NCI-H2171 (cell line): Measurements from ENCODE around the gene RNFT1.
"Not testable (repeated sequence)": the region's sequence is repeated elsewhere in the genome, so short reads cannot be mapped to it uniquely, and the experiment has no call there.

Experiments used
- DNase-seq: peaks from one replicate; lab custom pipeline; 2025; lab: John Stamatoyannopoulos, UW

Gene RNFT1

GRCh38 chr17:59930121-59930520, 34.4 kb downstream of the RNFT1 start:
- not testable (repeated sequence) for DNase-seq

- not testable (repeated sequence) for DNase-seq
These were observed 43.9 kb downstream of the RNFT1 start for GRCh38 chr17:59920637-59921036.

GRCh38 chr17:59916446-59916845, 48.1 kb downstream of the RNFT1 start:
- no peak for DNase-seq

- DNase-seq: peak; percentile 4
These were observed 50.2 kb downstream of the RNFT1 start for GRCh38 chr17:59914274-59914854.

GRCh38 chr17:59907467-59907866, 57.1 kb downstream of the RNFT1 start:
- no peak for DNase-seq

GRCh38 chr17:59903455-59903854, 61.1 kb downstream of the RNFT1 start:
- no peak for DNase-seq
